ENCODE data around the gene KCNA1. TPM values are rescaled to one million over a fixed set of nuclear protein-coding genes. Genes with fewer than 3 reads are reported as not detected.

KCNA1 gene
- total RNA-seq, 2 experiments from 2014 or later: not detected

GRCh38 chr12:4918950-4919660 is 9.4 kb downstream of the KCNA1 start:
- ChIA-PET POLR2A (no interaction called here), CTCF (no interaction called here)
- no peaks in the 10 kb centered on the region for H3K36me3 Mint-ChIP-seq (ENCODE audit: low read depth)
- H3K4me3 Mint-ChIP-seq: no peak overlapping the region
- H3K27ac Mint-ChIP-seq: no peak overlapping the region
- peaks cover 60% of the 10 kb centered on the region for H3K27me3 Mint-ChIP-seq
- H3K4me1 Mint-ChIP-seq: no peaks in the 10 kb centered on the region
- H3K9me3 Mint-ChIP-seq: no peaks in the 10 kb centered on the region
- no peak for DNase-seq

- CTCF ChIA-PET: no interaction called here
- no peaks in the 10 kb centered on the region for H3K36me3 Mint-ChIP-seq (ENCODE audit: low read depth)
- no peaks in the 10 kb centered on the region for H3K4me1 Mint-ChIP-seq
- no peak for DNase-seq
- POLR2A ChIA-PET: no interaction called here
- H3K9me3 Mint-ChIP-seq: no peaks in the 10 kb centered on the region
- H3K4me3 Mint-ChIP-seq: no peak overlapping the region
- H3K27me3 Mint-ChIP-seq: peaks cover 38% of the 10 kb centered on the region
- no peak overlapping the region for H3K27ac Mint-ChIP-seq
Observed at GRCh38 chr12:4932576-4932975, 22.9 kb downstream of the KCNA1 start.

GRCh38 chr12:4933411-4933810 is 23.7 kb downstream of the KCNA1 start:
- H3K9me3 Mint-ChIP-seq: no peaks in the 10 kb centered on the region
- CTCF ChIA-PET: interaction anchor here (0.6 kb wide), 1 partner anchor 77 kb away, joined by 4 read pairs; no protein-coding TSS in a partner anchor
- H3K27me3 Mint-ChIP-seq: peaks cover 34% of the 10 kb centered on the region
- no peaks in the 10 kb centered on the region for H3K36me3 Mint-ChIP-seq (ENCODE audit: low read depth)
- DNase-seq: no peak
- no peak overlapping the region for H3K4me3 Mint-ChIP-seq
- POLR2A ChIA-PET: no interaction called here
- no peak overlapping the region for H3K27ac Mint-ChIP-seq
- no peaks in the 10 kb centered on the region for H3K4me1 Mint-ChIP-seq

GRCh38 chr12:4934407-4935035 is 24.8 kb downstream of the KCNA1 start:
- H3K4me1 Mint-ChIP-seq: no peaks in the 10 kb centered on the region
- POLR2A ChIA-PET: no interaction called here

GRCh38 chr12:4938900-4939299 is 29.2 kb downstream of the KCNA1 start:
- POLR2A ChIA-PET: no interaction called here
- no peak for DNase-seq
- Mint-ChIP-seq H3K27ac (no peak overlapping the region), H3K4me1 (no peaks in the 10 kb centered on the region), H3K27me3 (peaks cover 12% of the 10 kb centered on the region), H3K4me3 (no peak overlapping the region), H3K9me3 (no peaks in the 10 kb centered on the region), H3K36me3 (ENCODE audit: low read depth) (no peaks in the 10 kb centered on the region)
- CTCF ChIA-PET: no interaction called here

More at GRCh38 chr12:4934407-4935035, 24.8 kb downstream of the KCNA1 start:
- CTCF ChIA-PET: no interaction called here
- H3K27ac Mint-ChIP-seq: no peak overlapping the region
- H3K27me3 Mint-ChIP-seq: peaks cover 28% of the 10 kb centered on the region
- H3K4me3 Mint-ChIP-seq: no peak overlapping the region
- no peak for DNase-seq
- H3K36me3 Mint-ChIP-seq (ENCODE audit: low read depth): no peaks in the 10 kb centered on the region
- H3K9me3 Mint-ChIP-seq: no peaks in the 10 kb centered on the region

GRCh38 chr12:4939418-4940023 is 29.8 kb downstream of the KCNA1 start:
- Mint-ChIP-seq H3K4me1 (no peaks in the 10 kb centered on the region), H3K27me3 (peaks cover 10% of the 10 kb centered on the region), H3K4me3 (no peak overlapping the region), H3K27ac (no peak overlapping the region), H3K9me3 (no peaks in the 10 kb centered on the region), H3K36me3 (ENCODE audit: low read depth) (no peaks in the 10 kb centered on the region)
- ChIA-PET CTCF (no interaction called here), POLR2A (no interaction called here)
- no peak for DNase-seq

- H3K4me3 Mint-ChIP-seq: no peak overlapping the region
- POLR2A ChIA-PET: no interaction called here
- CTCF ChIA-PET: no interaction called here
- no peaks in the 10 kb centered on the region for H3K9me3 Mint-ChIP-seq
- H3K27ac Mint-ChIP-seq: no peak overlapping the region
- peaks cover 2% of the 10 kb centered on the region for H3K27me3 Mint-ChIP-seq
- no peak for DNase-seq
- no peaks in the 10 kb centered on the region for H3K36me3 Mint-ChIP-seq (ENCODE audit: low read depth)
- H3K4me1 Mint-ChIP-seq: no peaks in the 10 kb centered on the region
Observed at GRCh38 chr12:4943067-4943937, 33.6 kb downstream of the KCNA1 start.

- H3K27ac Mint-ChIP-seq: no peak overlapping the region
- no peak overlapping the region for H3K4me3 Mint-ChIP-seq
- ChIA-PET POLR2A (no interaction called here), CTCF (no interaction called here)
- no peaks in the 10 kb centered on the region for H3K36me3 Mint-ChIP-seq (ENCODE audit: low read depth)
- no peaks in the 10 kb centered on the region for H3K4me1 Mint-ChIP-seq
- no peak for DNase-seq
- H3K27me3 Mint-ChIP-seq: peaks cover 2% of the 10 kb centered on the region
- no peaks in the 10 kb centered on the region for H3K9me3 Mint-ChIP-seq
Observed at GRCh38 chr12:4943938-4944284, 34.2 kb downstream of the KCNA1 start.

GRCh38 chr12:4947253-4947652 is 37.5 kb downstream of the KCNA1 start:
- Mint-ChIP-seq H3K27ac (no peak overlapping the region), H3K27me3 (peaks cover 13% of the 10 kb centered on the region), H3K4me3 (no peak overlapping the region), H3K4me1 (no peaks in the 10 kb centered on the region), H3K36me3 (ENCODE audit: low read depth) (no peaks in the 10 kb centered on the region), H3K9me3 (no peaks in the 10 kb centered on the region)
- DNase-seq: no peak
- ChIA-PET POLR2A (no interaction called here), CTCF (no interaction called here)

- DNase-seq: no peak
- no peaks in the 10 kb centered on the region for H3K4me1 Mint-ChIP-seq
- peaks cover 32% of the 10 kb centered on the region for H3K27me3 Mint-ChIP-seq
- CTCF ChIA-PET: interaction anchor here (1.6 kb wide), 1 partner anchor 96 kb away, joined by 4 read pairs; no protein-coding TSS in a partner anchor
- H3K27ac Mint-ChIP-seq: no peak overlapping the region
- H3K36me3 Mint-ChIP-seq (ENCODE audit: low read depth): no peaks in the 10 kb centered on the region
- POLR2A ChIA-PET: no interaction called here
- no peak overlapping the region for H3K4me3 Mint-ChIP-seq
- H3K9me3 Mint-ChIP-seq: no peaks in the 10 kb centered on the region
Observed at GRCh38 chr12:4951083-4951482, 41.4 kb downstream of the KCNA1 start.

- Mint-ChIP-seq H3K4me3 (no peak overlapping the region), H3K27me3 (peaks cover 33% of the 10 kb centered on the region), H3K27ac (no peak overlapping the region), H3K9me3 (no peaks in the 10 kb centered on the region), H3K4me1 (no peaks in the 10 kb centered on the region), H3K36me3 (ENCODE audit: low read depth) (no peaks in the 10 kb centered on the region)
- ChIA-PET POLR2A (no interaction called here), CTCF (no interaction called here)
- no peak for DNase-seq
Observed at GRCh38 chr12:4951601-4952000, 41.9 kb downstream of the KCNA1 start.

- Mint-ChIP-seq H3K9me3 (no peaks in the 10 kb centered on the region), H3K27me3 (peaks cover 48% of the 10 kb centered on the region), H3K4me1 (no peaks in the 10 kb centered on the region), H3K27ac (no peak overlapping the region), H3K4me3 (no peak overlapping the region), H3K36me3 (ENCODE audit: low read depth) (no peaks in the 10 kb centered on the region)
- CTCF ChIA-PET: interaction anchor here (0.7 to 0.8 kb wide), 2 partner anchors 106 to 109 kb away, joined by 3 read pairs; no protein-coding TSS in a partner anchor
- POLR2A ChIA-PET: no interaction called here
- no peak for DNase-seq
Observed at GRCh38 chr12:4954621-4955354, 45.1 kb downstream of the KCNA1 start.

- H3K27ac Mint-ChIP-seq: no peak overlapping the region
- H3K9me3 Mint-ChIP-seq: no peaks in the 10 kb centered on the region
- no peak overlapping the region for H3K4me3 Mint-ChIP-seq
- ChIA-PET POLR2A (no interaction called here), CTCF (no interaction called here)
- no peak for DNase-seq
- H3K36me3 Mint-ChIP-seq (ENCODE audit: low read depth): no peaks in the 10 kb centered on the region
- H3K4me1 Mint-ChIP-seq: no peaks in the 10 kb centered on the region
- peaks cover 45% of the 10 kb centered on the region for H3K27me3 Mint-ChIP-seq
Observed at GRCh38 chr12:4956054-4956453, 46.3 kb downstream of the KCNA1 start.
